GM12892 (cell line): ENCODE measurements around the gene DNAH14.

Experiments
- POLR2A ChIP-seq: IDR thresholded peaks from 2 replicates; pipeline ENCODE4 v1.6.1; 2011; ENCODE audit warnings: low read depth, low read length, control low read depth
- POLR2AphosphoS5 ChIP-seq: IDR thresholded peaks from 2 replicates; pipeline ENCODE4 v1.6.1; 2011; ENCODE audit warnings: low read depth, low read length, control low read depth

GRCh38 chr1:224995602-224996001, 66.1 kb downstream of the DNAH14 start:
- TF ChIP-seq POLR2A = no peak
- TF ChIP-seq POLR2AphosphoS5 = no peak
